Hematopoietic multipotent progenitor cell treated with erythropoietin and hydrocortisone succinate and interleukin-3 and kit ligand, for 8 days (in vitro differentiated cells): ENCODE data around the gene PCSK2.

Source experiments
- DNase-seq: peaks from one replicate; pipeline ENCODE4 v3.0.0-alpha.2; 2015

The PCSK2 gene

DNA sequence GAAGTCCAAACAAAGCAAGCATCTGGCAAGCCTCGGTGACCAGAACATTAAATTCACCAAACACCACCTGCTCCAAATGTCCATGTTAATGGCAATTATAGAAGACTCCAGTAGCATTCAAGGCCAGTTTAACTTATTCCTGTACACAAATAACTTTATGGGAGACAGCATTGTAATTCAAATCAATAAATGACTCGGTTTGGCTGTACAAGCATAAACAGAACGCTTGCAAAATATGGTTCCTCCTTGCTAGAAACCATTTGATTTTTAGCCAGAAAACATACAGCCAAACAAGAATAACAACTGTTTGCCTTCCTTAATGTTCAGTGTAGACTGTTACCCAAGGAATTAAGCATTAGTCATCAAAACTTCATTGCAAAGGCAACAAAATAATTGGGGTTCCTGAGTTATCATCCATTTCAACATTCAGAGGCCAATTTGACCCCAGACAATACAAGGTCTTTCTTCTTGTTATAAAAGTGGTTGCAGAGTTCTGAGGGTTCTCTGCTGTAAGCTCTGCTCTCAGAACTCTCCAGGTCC, 179.3 kb downstream of the PCSK2 start:
- DNase-seq = no peak

DNA sequence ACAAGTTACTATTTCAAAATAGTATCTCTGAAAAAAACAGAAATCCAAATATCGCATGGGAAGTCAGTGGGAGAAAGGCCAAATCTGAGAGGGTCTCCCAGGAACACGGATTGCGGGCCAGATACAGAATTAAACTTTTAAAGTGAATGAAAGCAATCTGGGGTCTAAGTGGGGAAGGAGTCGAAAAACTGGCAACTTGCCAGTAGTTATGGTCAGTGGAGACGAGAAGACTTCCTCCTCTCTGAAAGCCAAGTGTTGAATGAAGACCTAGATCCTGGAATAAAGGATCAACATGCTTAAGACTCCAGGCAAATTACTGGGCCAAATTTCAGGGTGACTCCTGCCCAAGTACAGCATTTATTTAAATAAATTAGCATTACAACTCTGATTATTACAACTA, 180.7 kb downstream of the PCSK2 start:
- no peak for DNase-seq

DNA sequence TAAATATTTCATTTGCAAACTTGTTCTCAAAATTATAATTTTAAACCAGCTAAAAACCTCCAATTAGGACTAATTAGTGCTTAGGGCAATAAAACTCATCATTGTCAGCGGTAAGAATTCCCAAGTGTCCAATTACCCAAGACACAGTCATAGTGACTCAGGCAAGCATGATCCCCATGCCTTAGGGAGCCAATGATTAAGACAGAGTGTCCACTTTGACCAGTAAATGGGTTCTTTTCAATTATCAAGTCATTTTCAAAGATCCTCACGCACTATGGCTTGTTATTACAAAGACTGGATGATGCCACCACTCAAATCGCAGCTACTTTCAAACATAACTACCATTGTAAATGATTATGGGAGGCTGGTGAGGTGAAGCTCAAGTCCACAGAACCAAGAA, 190.4 kb downstream of the PCSK2 start:
- no peak for DNase-seq

DNA sequence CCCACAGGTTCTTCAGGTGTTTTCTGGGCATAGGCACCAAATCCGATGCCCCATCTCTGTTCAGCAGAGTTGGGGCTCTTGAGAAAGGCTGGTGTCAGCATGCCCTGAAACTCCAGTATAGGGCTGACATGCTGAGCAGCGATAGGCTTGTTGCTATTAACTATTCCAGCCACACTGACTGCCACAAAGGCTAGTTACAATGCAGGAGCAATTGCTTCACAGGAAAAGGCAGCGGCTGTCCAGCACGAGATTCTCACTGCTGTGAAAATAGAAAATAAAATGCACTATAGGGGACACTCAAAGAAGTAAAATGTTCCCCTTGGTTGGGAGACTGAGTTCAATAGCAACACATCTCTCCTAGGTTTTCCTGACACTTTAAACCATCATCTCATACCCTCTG, 191.9 kb downstream of the PCSK2 start:
- DNase-seq = no peak

GRCh38 chr20:17419479-17420041, 192.7 kb downstream of the PCSK2 start:
- DNase-seq = no peak

DNA sequence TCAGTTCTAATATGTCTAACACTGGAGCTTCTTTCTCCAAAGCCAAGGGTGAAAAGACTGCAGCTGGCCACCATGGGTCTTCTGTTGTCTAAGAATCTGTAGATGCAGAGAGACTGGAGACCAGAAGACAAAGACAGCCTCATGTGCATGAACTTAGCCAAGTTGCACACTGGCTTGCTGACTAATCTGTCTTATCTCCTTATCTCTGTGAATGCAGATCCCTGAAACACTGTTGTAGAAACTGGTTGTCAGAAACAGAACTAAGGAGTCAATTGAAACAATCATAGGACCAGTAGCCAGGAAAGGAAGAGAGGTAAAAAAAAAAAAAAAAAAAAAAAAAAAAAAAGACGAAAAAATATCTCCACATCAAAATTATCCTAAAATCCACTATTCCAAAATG, 194.7 kb downstream of the PCSK2 start:
- peak; percentile 60 for DNase-seq

GRCh38 chr20:17423782-17424181, 196.9 kb downstream of the PCSK2 start:
- DNase-seq = no peak

DNA sequence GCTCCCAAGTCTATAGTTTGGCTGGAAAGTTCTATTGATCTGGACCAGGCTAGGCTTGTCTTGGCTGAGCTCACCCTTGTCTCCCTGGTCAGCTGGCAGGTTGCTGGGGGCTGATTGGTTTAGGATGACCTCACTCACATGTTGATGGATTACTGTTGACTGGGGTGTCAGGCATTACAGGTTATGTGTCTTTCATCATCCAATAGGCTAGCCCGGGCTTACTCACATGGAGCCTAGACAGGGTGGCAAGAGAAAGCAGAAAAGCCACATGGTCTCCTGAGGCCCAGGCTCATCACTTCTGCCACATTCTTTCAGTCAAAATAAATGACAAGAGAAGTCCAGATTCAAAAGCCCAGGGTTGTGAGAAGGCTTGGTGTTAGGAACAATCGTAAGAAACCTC, 200.8 kb downstream of the PCSK2 start:
- no peak for DNase-seq

DNA sequence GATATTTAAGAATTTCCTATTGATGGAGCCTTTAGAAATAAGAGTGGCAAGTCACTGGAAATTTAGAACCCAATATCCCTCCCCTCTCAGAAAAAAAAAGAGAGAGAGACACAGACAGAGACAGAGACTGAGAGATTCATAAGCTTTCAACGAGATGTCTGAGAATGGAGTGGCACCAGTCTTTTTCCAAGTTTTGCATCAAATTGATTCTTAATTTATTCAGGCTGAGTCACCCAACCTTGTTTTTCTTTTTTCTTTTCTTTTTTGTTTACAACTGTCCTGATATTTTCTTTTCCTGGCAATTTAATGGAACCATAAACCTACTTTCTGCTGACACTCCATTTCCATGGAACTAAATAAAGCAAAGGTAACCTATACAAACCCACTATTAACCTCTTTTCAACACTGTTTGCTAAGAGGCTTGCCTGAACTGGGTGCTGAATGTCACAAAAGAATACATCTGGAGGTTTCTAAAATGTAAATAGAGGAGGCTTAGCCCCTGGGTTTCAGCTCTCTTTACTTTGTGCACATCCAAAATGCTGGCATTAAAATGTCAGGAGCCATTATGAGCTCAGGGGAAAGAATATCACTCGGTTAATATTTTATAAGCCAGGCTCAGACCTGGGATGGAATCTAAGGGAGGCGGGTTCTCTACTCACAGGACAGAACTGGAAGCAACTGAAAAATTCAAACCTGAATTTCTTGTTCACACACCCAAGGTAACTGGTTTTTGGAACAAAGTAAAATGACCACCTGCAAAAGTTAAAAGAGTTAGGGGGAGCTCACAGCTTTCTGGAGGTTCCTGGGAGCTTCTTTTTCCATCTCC, 203.5 kb downstream of the PCSK2 start:
- no peak for DNase-seq

GRCh38 chr20:17431621-17432364, 205.0 kb downstream of the PCSK2 start:
- DNase-seq = peak; percentile 68

DNA sequence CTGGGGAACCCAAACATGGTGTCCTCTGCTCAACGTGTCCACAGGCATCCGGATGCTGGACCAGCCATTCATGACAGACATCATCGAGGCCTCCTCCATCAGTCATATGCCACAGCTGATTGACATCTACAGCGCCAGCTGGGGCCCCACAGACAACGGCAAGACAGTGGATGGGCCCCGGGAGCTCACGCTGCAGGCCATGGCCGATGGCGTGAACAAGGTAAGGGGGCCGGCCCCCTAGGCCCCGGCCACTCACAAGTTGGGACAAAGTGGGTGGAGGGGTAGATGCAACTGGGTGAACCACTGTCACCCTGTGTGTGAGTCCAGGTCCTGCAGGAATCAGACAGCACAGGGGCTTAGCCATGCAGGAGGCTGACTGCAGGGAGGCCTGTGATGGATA, 209.8 kb downstream of the PCSK2 start:
- DNase-seq = no peak

DNA sequence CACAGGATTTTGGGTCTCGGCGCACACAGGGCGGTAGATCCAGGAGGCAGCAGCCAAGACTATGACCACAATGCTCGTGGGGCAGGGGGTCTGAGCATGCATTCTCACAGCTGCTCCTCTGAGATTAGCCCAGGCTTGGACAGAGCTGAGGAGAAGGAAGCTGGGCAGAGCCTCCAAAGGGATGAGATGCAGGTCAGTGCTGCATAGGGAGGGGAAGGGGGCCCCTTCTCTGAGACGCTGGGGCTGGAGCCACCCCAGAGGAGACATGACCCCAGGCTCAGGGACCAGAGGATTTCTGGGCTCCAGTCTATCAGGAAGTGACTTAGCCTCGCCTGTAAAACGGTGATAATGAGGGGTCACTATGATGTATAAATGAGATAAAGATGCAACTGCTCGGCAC, 210.4 kb downstream of the PCSK2 start:
- DNase-seq = peak; percentile 16

DNA sequence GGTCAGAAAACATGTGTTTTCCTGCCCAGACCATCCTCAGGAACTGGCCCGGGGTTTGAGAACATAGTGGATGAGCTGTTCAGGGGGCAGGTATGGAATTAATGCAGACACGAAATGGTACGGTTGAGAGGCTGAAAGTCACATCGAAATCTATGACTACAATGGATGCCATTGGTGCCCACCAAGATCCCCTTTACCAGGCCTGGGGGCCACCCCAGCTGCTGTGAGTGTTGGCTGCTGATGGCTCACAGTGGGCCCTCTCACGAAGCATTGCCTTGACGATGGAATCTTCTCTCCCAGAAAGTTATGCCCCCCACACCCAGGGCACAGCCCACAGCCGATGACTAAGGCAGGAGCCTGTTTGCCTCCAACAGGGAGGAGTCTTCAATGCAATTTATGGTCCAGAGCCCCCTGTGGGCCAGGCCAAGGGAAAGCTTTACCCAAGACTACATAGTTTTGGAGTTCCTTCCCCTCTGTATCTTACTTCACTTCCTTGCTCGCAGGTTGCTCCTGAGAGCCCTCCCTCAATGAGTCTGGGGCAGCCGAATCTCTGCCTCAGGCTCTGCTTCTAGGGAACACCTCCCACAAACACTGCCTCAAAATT, 211.7 kb downstream of the PCSK2 start:
- peak; percentile 16 for DNase-seq

- no peak for DNase-seq
Observed at GRCh38 chr20:17439616-17440296, 212.9 kb downstream of the PCSK2 start.

DNA sequence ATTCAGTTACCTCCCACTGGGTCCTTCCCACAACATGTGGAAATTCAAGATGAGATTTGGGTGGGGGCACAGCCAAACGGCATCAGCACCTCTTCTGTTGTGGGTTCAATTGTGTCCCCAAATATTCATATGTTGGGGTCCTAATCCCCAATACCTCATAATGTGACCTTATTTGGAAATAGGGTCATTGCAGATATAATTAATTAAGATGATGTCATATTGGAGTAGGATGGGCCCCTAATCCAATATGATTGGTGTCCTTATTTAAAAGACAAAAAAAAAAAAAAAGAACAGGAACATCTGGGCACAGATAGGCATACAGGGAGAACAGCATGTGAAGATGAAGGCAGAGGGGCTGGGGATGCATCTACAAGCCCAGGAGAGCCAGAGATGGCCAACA, 214.9 kb downstream of the PCSK2 start:
- DNase-seq = no peak

GRCh38 chr20:17442588-17442987, 215.7 kb downstream of the PCSK2 start:
- DNase-seq = peak; percentile 39

DNA sequence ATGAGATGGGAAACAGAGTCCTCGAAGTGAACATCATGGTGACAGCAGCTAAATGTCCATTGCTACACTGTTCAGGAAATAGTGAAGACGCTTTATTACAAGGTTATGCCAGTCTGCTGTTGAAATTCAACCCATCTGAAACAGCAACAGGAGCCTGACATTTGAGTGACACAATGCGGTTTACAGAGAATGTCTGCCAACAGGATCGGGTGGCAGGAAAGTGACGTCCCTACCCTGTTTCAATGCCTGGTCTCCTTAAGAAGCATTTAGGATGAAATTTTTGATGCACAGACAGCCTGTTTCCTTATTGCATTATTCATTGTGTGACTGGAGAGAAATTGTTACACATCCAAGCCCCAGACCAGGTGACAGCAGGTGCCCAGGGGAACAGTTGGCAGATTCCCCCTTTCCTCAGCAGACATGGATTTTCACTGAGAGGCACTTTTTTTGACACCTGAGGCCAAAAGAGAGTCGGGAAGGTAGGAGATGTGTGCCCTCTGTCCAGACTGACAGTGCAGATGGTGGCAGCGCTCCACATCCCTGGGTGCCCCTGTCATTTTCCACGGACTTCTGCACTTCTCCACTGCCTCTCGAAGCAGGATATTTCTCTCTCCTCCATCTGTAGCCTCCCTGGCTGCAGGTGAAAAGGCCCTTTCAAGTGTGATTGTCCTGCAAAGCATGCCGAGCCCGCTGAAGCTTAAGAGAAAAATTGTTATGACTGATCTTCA, 216.5 kb downstream of the PCSK2 start:
- DNase-seq = no peak

GRCh38 chr20:17444091-17444490, 217.3 kb downstream of the PCSK2 start:
- no peak for DNase-seq

GRCh38 chr20:17445543-17445942, 218.7 kb downstream of the PCSK2 start:
- DNase-seq = no peak

DNA sequence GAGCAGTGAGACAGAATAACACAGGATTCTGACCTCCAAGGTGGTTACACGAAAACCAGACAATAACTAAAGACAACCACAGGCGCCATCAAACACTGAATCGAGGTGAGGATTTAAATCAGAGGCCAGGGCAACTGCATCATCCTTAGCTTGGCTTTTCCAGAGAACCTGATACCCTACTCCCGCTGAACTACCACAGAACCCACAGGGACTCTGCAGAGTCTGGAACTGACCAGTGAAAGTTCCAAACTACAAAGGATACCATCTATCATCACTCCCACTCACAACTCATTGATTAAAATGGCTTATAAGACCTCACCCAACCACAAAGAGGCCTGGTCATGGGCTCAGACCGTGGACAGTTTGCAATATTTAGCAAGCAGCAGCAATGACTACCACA, 219.3 kb downstream of the PCSK2 start:
- DNase-seq = no peak

GRCh38 chr20:17448071-17448470, 221.2 kb downstream of the PCSK2 start:
- DNase-seq = no peak

DNA sequence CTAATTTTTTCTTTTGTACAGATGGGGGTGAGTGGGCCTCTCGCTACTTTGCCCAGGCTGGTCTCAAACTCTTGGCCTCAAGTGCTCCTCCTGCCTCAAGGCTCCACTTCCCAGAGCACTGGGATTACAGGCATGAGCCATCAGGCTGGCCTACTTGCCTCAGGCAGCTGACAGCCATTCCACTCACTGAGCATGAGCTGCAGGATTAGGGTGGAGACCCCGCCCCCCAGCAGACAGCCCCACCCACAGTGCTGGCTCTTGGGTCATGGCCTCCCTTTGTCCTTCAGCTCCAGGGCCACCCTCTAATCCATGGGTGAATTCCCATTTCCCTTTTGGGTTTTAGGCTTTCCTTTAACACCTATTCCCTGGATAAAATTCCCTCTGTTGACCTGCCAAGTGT, 222.2 kb downstream of the PCSK2 start:
- DNase-seq = no peak
